Omental fat pad (tissue), 4 donors: Measurements from ENCODE around the gene OXCT1. TPM values are rescaled to one million over a fixed set of nuclear protein-coding genes. Genes with fewer than 3 reads are reported as not detected.
"Not testable (repeated sequence)": the region's sequence is repeated elsewhere in the genome, so short reads cannot be mapped to it uniquely, and the experiment has no call there.

Source experiments
- ATAC-seq: fragments of 150-250 bp; one replicate; pipeline ENCODE4 v1.9.1; 2016; ENCODE audit warnings: mild to moderate bottlenecking, moderate library complexity; ENCODE audit not compliant: low FRiP score
- DNase-seq: peaks from one replicate; pipeline ENCODE4 v3.0.0-alpha.2; 2019; ENCODE audit warnings: low spot score
- CTCF ChIP-seq, 3 donors: fragments of 450-650 bp; IDR thresholded peaks; one replicate each; pipeline ENCODE4 v1.5.1; 2016 to 2017; ENCODE audit warnings: antibody characterized with exemption in 3 of 3, mild to moderate bottlenecking in 3 of 3, moderate library complexity in 2 of 3
- total RNA-seq, 4 donors: library from RNA; depleted of rRNA; stranded (reverse); fragments of >200 nt; gene quantifications; one replicate each; pipeline ENCODE4 v1.1.0, GENCODE V29; 2016

Gene OXCT1
- total RNA-seq, 4 donors from 2014 or later, result 22.0 to 54.4 (median 31.9) TPM

GRCh38 chr5:41751867-41752266, 118.4 kb downstream of the OXCT1 start:
- TF ChIP-seq CTCF (IDR thresholded peaks at IDR 0.05), result no peak
- ATAC-seq (no peak), DNase-seq (no peak)

- ATAC-seq (no peak), DNase-seq (no peak)
- no peak for TF ChIP-seq CTCF (IDR thresholded peaks at IDR 0.05)
Observed at GRCh38 chr5:41748631-41749030, 121.6 kb downstream of the OXCT1 start.

GRCh38 chr5:41747708-41748107, 122.5 kb downstream of the OXCT1 start:
- ATAC-seq, result no peak
- TF ChIP-seq CTCF (IDR thresholded peaks at IDR 0.05), result no peak
- DNase-seq, result no peak

GRCh38 chr5:41747301-41747700, 122.9 kb downstream of the OXCT1 start:
- TF ChIP-seq CTCF (IDR thresholded peaks at IDR 0.05), result no peak
- ATAC-seq (no peak), DNase-seq (no peak)

GRCh38 chr5:41742608-41743007, 127.6 kb downstream of the OXCT1 start:
- not testable (repeated sequence) for DNase-seq, ATAC-seq

- no peak for TF ChIP-seq CTCF (IDR thresholded peaks at IDR 0.05)
- DNase-seq, result no peak
- no peak for ATAC-seq
Observed at GRCh38 chr5:41738710-41739354, 131.4 kb downstream of the OXCT1 start.

GRCh38 chr5:41736641-41737040, 133.6 kb downstream of the OXCT1 start:
- TF ChIP-seq CTCF (IDR thresholded peaks at IDR 0.05), result no peak
- no peak for DNase-seq
- ATAC-seq, result no peak
